ENCODE results near the gene CRIP3. TPM values are rescaled to one million over a fixed set of nuclear protein-coding genes. Genes with fewer than 3 reads are reported as not detected.

CRIP3 gene
- total and polyA plus RNA-seq, 2 donors (not counting 3 experiments of a cell fraction or from before 2014, with no cell fraction given) = not detected

DNA sequence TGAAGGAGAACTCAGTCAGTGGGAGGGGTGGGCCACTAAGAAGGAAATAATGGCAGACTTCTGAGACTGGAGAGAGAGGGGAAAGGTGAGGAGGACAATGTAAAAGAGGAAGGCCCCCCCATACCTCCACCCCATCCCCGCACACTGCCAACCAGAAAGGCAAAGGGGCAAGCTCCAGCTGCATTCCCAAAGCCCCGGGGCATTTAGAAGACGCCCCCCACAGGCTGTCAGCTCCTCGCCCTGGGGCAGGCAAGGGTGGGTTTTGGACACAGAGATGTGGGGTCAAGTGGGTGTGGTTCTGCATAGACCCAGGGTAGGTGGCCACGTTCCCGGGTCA is 31.4 kb downstream of the CRIP3 start:
- no peaks in the 10 kb centered on the region for H4K20me1 ChIP-seq (replicated peaks; ENCODE audit: control insufficient read depth, extremely low read depth, insufficient read depth, low read length)
- H3K4me3 ChIP-seq (replicated peaks in 1 of 3; ENCODE audit: insufficient read depth in 1 of 3, low read depth in 1 of 3, low read length in 3 of 3) = no peak overlapping the region
- CTCF ChIA-PET = interaction anchor here (0.9 to 1.1 kb wide), 2 partner anchors 14 to 20 kb away, joined by 3 read pairs; no protein-coding TSS in a partner anchor
- dilution Hi-C loops (cut with MboI; ENCODE audit: extremely low pct_ligation_motif_present, low sequenced_read_pairs) = no loop called here
- no peaks in the 10 kb centered on the region for H3K79me2 ChIP-seq (ENCODE audit: control insufficient read depth, insufficient read depth, low read length)
- no peaks in the 10 kb centered on the region for H3K9me3 ChIP-seq (replicated peaks; ENCODE audit: control insufficient read depth, insufficient read depth, low read length)
- intact Hi-C loops (cut with micrococcal nuclease) = no loop called here
- no peak overlapping the region for H2AFZ ChIP-seq (ENCODE audit: low read depth, low read length)
- H3K36me3 ChIP-seq (ENCODE audit: control insufficient read depth in 2 of 2, extremely low read depth in 1 of 2, insufficient read depth in 2 of 2, low read length in 2 of 2) = no peaks in the 10 kb centered on the region
- H3K9me1 ChIP-seq (replicated peaks; ENCODE audit: control insufficient read depth, extremely low read depth, insufficient read depth, low read length) = no peaks in the 10 kb centered on the region
- peaks cover 46 to 56% of the 10 kb centered on the region in 2 experiments for H3K27me3 ChIP-seq (ENCODE audit: control insufficient read depth in 2 of 2, insufficient read depth in 2 of 2, low read length in 2 of 2)
- no peak overlapping the region for H3K27ac ChIP-seq (ENCODE audit: insufficient read depth, low read depth, low read length)
- no TSS peak for BruUV-seq (replicated peaks)
- FAIRE-seq = no peak
- TF ChIP-seq, protein P1, sequence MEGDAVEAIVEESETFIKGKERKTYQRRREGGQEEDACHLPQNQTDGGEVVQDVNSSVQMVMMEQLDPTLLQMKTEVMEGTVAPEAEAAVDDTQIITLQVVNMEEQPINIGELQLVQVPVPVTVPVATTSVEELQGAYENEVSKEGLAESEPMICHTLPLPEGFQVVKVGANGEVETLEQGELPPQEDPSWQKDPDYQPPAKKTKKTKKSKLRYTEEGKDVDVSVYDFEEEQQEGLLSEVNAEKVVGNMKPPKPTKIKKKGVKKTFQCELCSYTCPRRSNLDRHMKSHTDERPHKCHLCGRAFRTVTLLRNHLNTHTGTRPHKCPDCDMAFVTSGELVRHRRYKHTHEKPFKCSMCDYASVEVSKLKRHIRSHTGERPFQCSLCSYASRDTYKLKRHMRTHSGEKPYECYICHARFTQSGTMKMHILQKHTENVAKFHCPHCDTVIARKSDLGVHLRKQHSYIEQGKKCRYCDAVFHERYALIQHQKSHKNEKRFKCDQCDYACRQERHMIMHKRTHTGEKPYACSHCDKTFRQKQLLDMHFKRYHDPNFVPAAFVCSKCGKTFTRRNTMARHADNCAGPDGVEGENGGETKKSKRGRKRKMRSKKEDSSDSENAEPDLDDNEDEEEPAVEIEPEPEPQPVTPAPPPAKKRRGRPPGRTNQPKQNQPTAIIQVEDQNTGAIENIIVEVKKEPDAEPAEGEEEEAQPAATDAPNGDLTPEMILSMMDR (IDR thresholded peaks at IDR 0.05; ENCODE audit: extremely low read depth in 1 of 2, insufficient read depth in 1 of 2, low read depth in 1 of 2, low read length in 2 of 2) = no peak
- TF ChIP-seq POLR2AphosphoS5 (IDR thresholded peaks at IDR 0.05; ENCODE audit: insufficient read depth, low read depth, low read length) (no peak), JUN (IDR thresholded peaks at IDR 0.05; ENCODE audit: borderline replicate concordance, insufficient read depth, insufficient read length, low read depth) (no peak), MYC (IDR thresholded peaks at IDR 0.05; ENCODE audit: low read depth, low read length) (no peak), POLR2A (IDR thresholded peaks at IDR 0.05; ENCODE audit: low read depth, low read length) (no peak), FOS (IDR thresholded peaks at IDR 0.05; ENCODE audit: borderline replicate concordance, insufficient read depth, low read length) (no peak), EZH2 (IDR thresholded peaks at IDR 0.05; ENCODE audit: borderline replicate concordance, low read depth, low read length, severe bottlenecking) (no peak)
- TF ChIP-seq, protein P2, sequence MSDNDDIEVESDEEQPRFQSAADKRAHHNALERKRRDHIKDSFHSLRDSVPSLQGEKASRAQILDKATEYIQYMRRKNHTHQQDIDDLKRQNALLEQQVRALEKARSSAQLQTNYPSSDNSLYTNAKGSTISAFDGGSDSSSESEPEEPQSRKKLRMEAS (IDR thresholded peaks at IDR 0.05; ENCODE audit: insufficient read depth, insufficient read length) = no peak
- no peaks in the 10 kb centered on the region for H3K4me1 ChIP-seq (ENCODE audit: control insufficient read depth, extremely low read depth, insufficient read depth, low read length)
- no peak overlapping the region for H3K9ac ChIP-seq (replicated peaks; ENCODE audit: extremely low read depth, insufficient read depth, low read length)
- no peak overlapping the region for H3K4me2 ChIP-seq (ENCODE audit: insufficient read depth, low read length)
- POLR2A ChIA-PET = no interaction called here
- no peak for DNase-seq (ENCODE audit: low read depth, low spot score)
